GM18511 (cell line): Measurements from ENCODE around the gene CREB3.

ENCODE experiments used
- ATAC-seq: cut with Tn5 transposase; IDR thresholded peaks from one replicate; pipeline ENCODE4 v1.9.1; 2021; ENCODE audit warnings: mild to moderate bottlenecking, moderate library complexity; ENCODE audit not compliant: unreplicated experiment

Gene CREB3

DNA sequence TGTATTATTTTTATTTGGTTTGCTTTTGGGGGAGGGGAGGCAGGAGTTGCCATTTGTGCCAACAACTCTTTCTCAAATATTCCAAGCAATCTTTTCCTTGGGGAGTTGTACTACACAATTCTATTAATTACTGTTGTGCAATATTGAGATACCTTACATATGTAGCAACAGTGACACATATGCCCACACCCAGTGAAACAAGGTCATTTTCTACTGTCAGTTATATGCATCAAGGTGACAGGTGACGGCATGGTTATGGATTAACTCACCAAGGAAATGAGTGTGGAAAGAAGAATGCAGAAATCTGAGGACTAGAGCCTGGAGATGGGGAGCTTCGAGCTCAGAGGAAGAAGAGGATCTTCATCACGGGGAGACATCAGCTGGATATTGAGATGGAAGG lies 39.5 kb downstream of the CREB3 start:
- ATAC-seq: no peak

GRCh38 chr9:35774907-35775635 lies 42.6 kb downstream of the CREB3 start:
- no peak for ATAC-seq

- no peak for ATAC-seq
These were observed 43.6 kb downstream of the CREB3 start for GRCh38 chr9:35776018-35776417.

GRCh38 chr9:35778496-35778895 lies 46.0 kb downstream of the CREB3 start:
- ATAC-seq: no peak

GRCh38 chr9:35781066-35781465 lies 48.6 kb downstream of the CREB3 start:
- no peak for ATAC-seq

DNA sequence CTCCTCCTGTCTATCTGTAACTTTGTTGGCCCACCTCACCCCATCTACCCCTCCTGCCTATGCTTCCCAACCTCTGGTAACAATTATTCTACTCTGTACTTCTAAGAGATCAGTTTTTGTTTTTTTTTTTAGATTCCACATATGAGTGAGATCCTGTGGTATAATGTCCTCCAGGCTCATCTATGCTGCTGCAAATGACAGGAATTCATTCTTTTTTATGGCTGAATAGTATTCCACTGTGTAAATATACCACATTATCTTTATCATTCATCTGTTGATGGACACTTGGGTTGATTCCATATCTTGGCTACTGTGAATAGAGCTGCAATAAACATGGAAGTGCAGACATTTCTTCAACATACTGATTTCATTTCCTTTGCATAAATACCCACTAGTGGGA lies 51.0 kb downstream of the CREB3 start:
- ATAC-seq: no peak
